H1 (cell line): ENCODE data around the gene STKLD1. TPM values are rescaled to one million over a fixed set of nuclear protein-coding genes. Genes with fewer than 3 reads are reported as not detected.

Experiments used
- BACH1 ChIP-seq: IDR thresholded peaks from 2 replicates; pipeline ENCODE4 v1.6.1; 2012; ENCODE audit warnings: low read length, improper control_type of control experiment
- CHD7 ChIP-seq: fragments of 300-600 bp; sonication (generic); IDR thresholded peaks from 2 replicates; pipeline ENCODE4 v1.7.1; 2012; ENCODE audit warnings: low read length, moderate library complexity, mild to moderate bottlenecking, inconsistent platforms; ENCODE audit not compliant: insufficient replicate concordance
- CTCF ChIP-seq, 3 experiments: IDR thresholded peaks; 1 replicate in 2 of 3; 2 replicates in 1 of 3; pipeline versions ENCODE4 v1.5.1 to v1.6.1; 2011; ENCODE audit warnings: low read length in 3 of 3, mild to moderate bottlenecking in 3 of 3, inconsistent platforms in 2 of 3, low read depth in 1 of 3, moderate library complexity in 1 of 3; ENCODE audit not compliant: insufficient read depth in 1 of 3; ENCODE audit errors: control extremely low read depth in 1 of 3
- RNF2 ChIP-seq: fragments of 200-900, 300-1000 bp; sonication (generic); IDR thresholded peaks from 2 replicates; pipeline ENCODE4 v1.7.1; 2016; ENCODE audit warnings: borderline replicate concordance, low read depth, mild to moderate bottlenecking, antibody characterized with exemption, low read length; ENCODE audit not compliant: poor library complexity, severe bottlenecking; ENCODE audit errors: missing control alignments
- SIN3A ChIP-seq, 2 experiments: IDR thresholded peaks in 1 of 2; conservative IDR thresholded peaks in 1 of 2; 2 replicates each; pipeline ENCODE4 v1.6.1; 2011 to 2012; ENCODE audit warnings: low read length in 2 of 2, improper control_type of control experiment in 1 of 2, low read depth in 1 of 2, mild to moderate bottlenecking in 1 of 2
- SIX5 ChIP-seq: IDR thresholded peaks from 2 replicates; pipeline ENCODE4 v1.6.1; 2011; ENCODE audit warnings: mild to moderate bottlenecking, low read depth, low read length
- SP2 ChIP-seq: IDR thresholded peaks from 2 replicates; pipeline ENCODE4 v1.6.1; 2012; ENCODE audit warnings: mild to moderate bottlenecking, low read length, inconsistent platforms
- TCF12 ChIP-seq: IDR thresholded peaks from 2 replicates; pipeline ENCODE4 v1.6.1; 2011; ENCODE audit warnings: low read depth, mild to moderate bottlenecking, low read length
- YY1 ChIP-seq: IDR thresholded peaks from 2 replicates; pipeline ENCODE4 v1.6.1; 2011; ENCODE audit warnings: low read depth, mild to moderate bottlenecking, low read length
- polyA plus RNA-seq, 7 experiments: library from polyadenylated mRNA; depleted of rRNA in 3 of 7; stranded (reverse) in 5 of 7; unstranded in 2 of 7; fragments of >200 nt in 5 of 7; fragments of 200-250 nt in 2 of 7; gene quantifications; 1 replicate in 5 of 7; 2 replicates in 1 of 7; 4 replicates in 1 of 7; pipeline versions ENCODE4 v1.2.1 to v1.2.3, GENCODE V29; 2011 to 2013; ENCODE audit warnings: missing spikeins in 2 of 7, mixed read lengths in 2 of 7
- total RNA-seq: library from RNA; stranded (reverse); fragmentation: NEBNext Ultra II Directional; extraction: Animal tissue kit (Norgen Biotek cat#: 25700); gene quantifications from 2 replicates; pipeline ENCODE4 v1.2.1, GENCODE V29; 2021

Gene STKLD1
- total and polyA plus RNA-seq, 2 of the 8 experiments (the other 6 are each of a cell fraction or from before 2014, with no cell fraction given): 0.26 TPM; not detected in 1

- TF ChIP-seq CHD7 (no peak), SP2 (no peak), SIX5 (no peak), TCF12 (no peak), YY1 (no peak), SIN3A (conservative IDR thresholded peaks at IDR 0.05 in 1 of 2, IDR thresholded peaks at IDR 0.05 in 1 of 2; ENCODE audit: low read depth in 1 of 2, low read length in 2 of 2) (no peak), RNF2 (no peak), CTCF (IDR thresholded peaks at IDR 0.05; ENCODE audit: control extremely low read depth in 1 of 3, insufficient read depth in 1 of 3, low read depth in 1 of 3, low read length in 3 of 3) (no peak), BACH1 (no peak)
Measured at GRCh38 chr9:133340256-133340655, 35.9 kb upstream of the STKLD1 start (continued).
